BLaER1 treated with 17β-estradiol and CSF1 and Interleukin-3, amounts not matched to agents 10 nM and 100 nM (cell line): ENCODE measurements around the gene PFN4.

ENCODE experiments used
- H3K27ac ChIP-seq, 11 experiments: shearing (Covaris generic); formaldehyde crosslinking; 2 replicates each; pipeline ENCODE4 v1.8.1; 2022
- H3K27me3 ChIP-seq, 11 experiments: shearing (Covaris generic); formaldehyde crosslinking; 2 replicates each; pipeline ENCODE4 v1.8.1; 2022
- H3K36me3 ChIP-seq, 11 experiments: shearing (Covaris generic); formaldehyde crosslinking; 2 replicates each; pipeline ENCODE4 v1.8.1; 2022
- H3K4me1 ChIP-seq, 10 experiments: shearing (Covaris generic); formaldehyde crosslinking; 2 replicates each; pipeline ENCODE4 v1.8.1; 2022
- H3K4me2 ChIP-seq, 11 experiments: shearing (Covaris generic); formaldehyde crosslinking; 2 replicates each; pipeline ENCODE4 v1.8.1; 2022
- H3K4me3 ChIP-seq, 10 experiments: shearing (Covaris generic); formaldehyde crosslinking; 2 replicates each; pipeline ENCODE4 v1.8.1; 2022
- H3K9ac ChIP-seq, 11 experiments: shearing (Covaris generic); formaldehyde crosslinking; 2 replicates each; pipeline ENCODE4 v1.8.1; 2022
- H3K9me3 ChIP-seq, 11 experiments: shearing (Covaris generic); formaldehyde crosslinking; replicated peaks in 1 of 11; 2 replicates each; pipeline ENCODE4 v1.8.1; 2022
- H4K20me1 ChIP-seq, 11 experiments: shearing (Covaris generic); formaldehyde crosslinking; 2 replicates each; pipeline ENCODE4 v1.8.1; 2022
- Cebpa-rat ChIP-seq, 11 experiments: shearing (Covaris generic); IDR thresholded peaks; 2 replicates each; pipeline ENCODE4 v1.8.1; 2022

PFN4 gene

GRCh38 chr2:24123195-24123921 lies at the start of gene PFN4, which contains the start of gene FAM228B:
Gene PFN4, minus strand, starts transcription at chr2:24123334. Its CDS starts 799 bp downstream, at chr2:24122535.
Gene FAM228B, plus strand, starts transcription at chr2:24123469. Its CDS starts 893 bp downstream, at chr2:24124362.
- Histone ChIP-seq H3K4me1 (peaks cover 13 to 26% (median 19%) of the 10 kb centered on the region in 10 experiments), H3K9ac (peak within 1 kb of the TSS; percentile 82 to 93 (median 90)), H3K27ac (peak within 1 kb of the TSS; percentile 79 to 92 (median 87)), H3K4me3 (peak within 1 kb of the TSS; percentile 67 to 88 (median 77)), H3K36me3 (0 out of 22 replicates have a peak, but pooled peaks cover 0 to 6% (median 0%) of the 10 kb centered on the region in 11 experiments), H3K4me2 (peak within 1 kb of the TSS; percentile 79 to 96 (median 89)), H4K20me1 (no peaks in the 10 kb centered on the region), H3K9me3 (no peaks in the 10 kb centered on the region), H3K27me3 (no peaks in the 10 kb centered on the region)
- TF ChIP-seq Cebpa-rat (IDR thresholded peaks at IDR 0.05), result no peak

GRCh38 chr2:24169023-24169422 lies 45.9 kb upstream of the PFN4 start:
- no peak overlapping the region for H3K9ac ChIP-seq
- TF ChIP-seq Cebpa-rat (IDR thresholded peaks at IDR 0.05), result no peak
- H3K4me3 ChIP-seq, result no peak overlapping the region
- no peaks in the 10 kb centered on the region for H4K20me1 ChIP-seq
- peaks cover 0 to 5% (median 0%) of the 10 kb centered on the region in 11 experiments; a peak in 6 of 22 replicates for H3K9me3 ChIP-seq
- peaks cover 0 to 12% (median 0%) of the 10 kb centered on the region in 10 experiments; a peak in 7 of 20 replicates for H3K4me1 ChIP-seq
- no peak overlapping the region for H3K4me2 ChIP-seq
- no peaks in the 10 kb centered on the region for H3K27me3 ChIP-seq
- H3K36me3 ChIP-seq, result no peaks in the 10 kb centered on the region
- H3K27ac ChIP-seq, result no peak overlapping the region

- Histone ChIP-seq H3K27me3 (no peaks in the 10 kb centered on the region), H3K36me3 (peaks cover 0 to 23% (median 4%) of the 10 kb centered on the region in 11 experiments; a peak in 9 of 22 replicates), H4K20me1 (no peaks in the 10 kb centered on the region), H3K4me2 (peak overlapping the region in 3 of 11 experiments; percentile 35 to 42 (median 37); a peak in 5 of 22 replicates), H3K9me3 (peaks cover 6 to 22% (median 14%) of the 10 kb centered on the region in 11 experiments; a peak in 19 of 22 replicates), H3K9ac (no peak overlapping the region), H3K4me1 (peaks cover 4 to 21% (median 7%) of the 10 kb centered on the region in 10 experiments; a peak in 14 of 20 replicates), H3K4me3 (no peak overlapping the region), H3K27ac (no peak overlapping the region)
- no peak for TF ChIP-seq Cebpa-rat (IDR thresholded peaks at IDR 0.05)
These were observed 41.4 kb upstream of the PFN4 start for GRCh38 chr2:24164416-24164973.

GRCh38 chr2:24163601-24164000 lies 40.5 kb upstream of the PFN4 start:
- Histone ChIP-seq H3K27me3 (no peaks in the 10 kb centered on the region), H3K4me1 (peaks cover 4 to 21% (median 7%) of the 10 kb centered on the region in 10 experiments; a peak in 14 of 20 replicates), H3K27ac (no peak overlapping the region), H3K9me3 (peaks cover 6 to 22% (median 14%) of the 10 kb centered on the region in 11 experiments; a peak in 19 of 22 replicates), H3K4me3 (no peak overlapping the region), H3K4me2 (0 out of 22 replicates have a peak overlapping the region, but pooled peaks of 1 of the 11 experiments have one; percentile 1), H3K9ac (no peak overlapping the region), H4K20me1 (no peaks in the 10 kb centered on the region), H3K36me3 (peaks cover 0 to 30% (median 4%) of the 10 kb centered on the region in 11 experiments; a peak in 9 of 22 replicates)
- no peak for TF ChIP-seq Cebpa-rat (IDR thresholded peaks at IDR 0.05)

GRCh38 chr2:24163186-24163585 lies 40.1 kb upstream of the PFN4 start:
- H3K27me3 ChIP-seq, result no peaks in the 10 kb centered on the region
- H4K20me1 ChIP-seq, result no peaks in the 10 kb centered on the region
- H3K9ac ChIP-seq, result no peak overlapping the region
- peaks cover 0 to 30% (median 4%) of the 10 kb centered on the region in 11 experiments; a peak in 9 of 22 replicates for H3K36me3 ChIP-seq
- H3K4me3 ChIP-seq, result no peak overlapping the region
- H3K4me1 ChIP-seq, result peaks cover 4 to 21% (median 7%) of the 10 kb centered on the region in 10 experiments; a peak in 14 of 20 replicates
- peak overlapping the region in 4 of 11 experiments; percentile 1 to 30 (median 13); a peak in 1 of 22 replicates for H3K4me2 ChIP-seq
- no peak for TF ChIP-seq Cebpa-rat (IDR thresholded peaks at IDR 0.05)
- peaks cover 6 to 22% (median 14%) of the 10 kb centered on the region in 11 experiments; a peak in 19 of 22 replicates for H3K9me3 ChIP-seq
- H3K27ac ChIP-seq, result no peak overlapping the region

- peaks cover 6 to 22% (median 14%) of the 10 kb centered on the region in 11 experiments; a peak in 19 of 22 replicates for H3K9me3 ChIP-seq
- H3K27me3 ChIP-seq, result no peaks in the 10 kb centered on the region
- no peaks in the 10 kb centered on the region for H4K20me1 ChIP-seq
- no peak overlapping the region for H3K27ac ChIP-seq
- H3K9ac ChIP-seq, result no peak overlapping the region
- H3K4me2 ChIP-seq, result no peak overlapping the region
- H3K4me1 ChIP-seq, result peaks cover 4 to 21% (median 7%) of the 10 kb centered on the region in 10 experiments; a peak in 14 of 20 replicates
- no peak for TF ChIP-seq Cebpa-rat (IDR thresholded peaks at IDR 0.05)
- peaks cover 0 to 30% (median 4%) of the 10 kb centered on the region in 11 experiments; a peak in 10 of 22 replicates for H3K36me3 ChIP-seq
- H3K4me3 ChIP-seq, result no peak overlapping the region
These were observed 39.4 kb upstream of the PFN4 start for GRCh38 chr2:24162494-24162893.

GRCh38 chr2:24160761-24161160 lies 37.6 kb upstream of the PFN4 start:
- Histone ChIP-seq H3K36me3 (peaks cover 0 to 37% (median 4%) of the 10 kb centered on the region in 11 experiments; a peak in 10 of 22 replicates), H4K20me1 (no peaks in the 10 kb centered on the region), H3K4me2 (no peak overlapping the region), H3K9me3 (peaks cover 6 to 22% (median 14%) of the 10 kb centered on the region in 11 experiments; a peak in 19 of 22 replicates), H3K9ac (no peak overlapping the region), H3K27me3 (no peaks in the 10 kb centered on the region), H3K27ac (no peak overlapping the region), H3K4me1 (peaks cover 4 to 21% (median 7%) of the 10 kb centered on the region in 10 experiments; a peak in 14 of 20 replicates), H3K4me3 (no peak overlapping the region)
- no peak for TF ChIP-seq Cebpa-rat (IDR thresholded peaks at IDR 0.05)

- Histone ChIP-seq H3K4me3 (no peak overlapping the region), H3K27me3 (no peaks in the 10 kb centered on the region), H3K9me3 (peaks cover 6 to 22% (median 14%) of the 10 kb centered on the region in 11 experiments; a peak in 19 of 22 replicates), H4K20me1 (no peaks in the 10 kb centered on the region), H3K4me1 (peaks cover 4 to 16% (median 7%) of the 10 kb centered on the region in 10 experiments; a peak in 14 of 20 replicates), H3K4me2 (no peak overlapping the region), H3K27ac (no peak overlapping the region), H3K36me3 (peaks cover 0 to 37% (median 4%) of the 10 kb centered on the region in 11 experiments; a peak in 10 of 22 replicates), H3K9ac (no peak overlapping the region)
- TF ChIP-seq Cebpa-rat (IDR thresholded peaks at IDR 0.05), result no peak
These were observed 36.6 kb upstream of the PFN4 start for GRCh38 chr2:24159708-24160107.
